Measurements from ENCODE around the gene WNT11.
"Not testable (repeated sequence)": the region's sequence is repeated elsewhere in the genome, so short reads cannot be mapped to it uniquely, and the experiment has no call there.

The WNT11 gene

DNA sequence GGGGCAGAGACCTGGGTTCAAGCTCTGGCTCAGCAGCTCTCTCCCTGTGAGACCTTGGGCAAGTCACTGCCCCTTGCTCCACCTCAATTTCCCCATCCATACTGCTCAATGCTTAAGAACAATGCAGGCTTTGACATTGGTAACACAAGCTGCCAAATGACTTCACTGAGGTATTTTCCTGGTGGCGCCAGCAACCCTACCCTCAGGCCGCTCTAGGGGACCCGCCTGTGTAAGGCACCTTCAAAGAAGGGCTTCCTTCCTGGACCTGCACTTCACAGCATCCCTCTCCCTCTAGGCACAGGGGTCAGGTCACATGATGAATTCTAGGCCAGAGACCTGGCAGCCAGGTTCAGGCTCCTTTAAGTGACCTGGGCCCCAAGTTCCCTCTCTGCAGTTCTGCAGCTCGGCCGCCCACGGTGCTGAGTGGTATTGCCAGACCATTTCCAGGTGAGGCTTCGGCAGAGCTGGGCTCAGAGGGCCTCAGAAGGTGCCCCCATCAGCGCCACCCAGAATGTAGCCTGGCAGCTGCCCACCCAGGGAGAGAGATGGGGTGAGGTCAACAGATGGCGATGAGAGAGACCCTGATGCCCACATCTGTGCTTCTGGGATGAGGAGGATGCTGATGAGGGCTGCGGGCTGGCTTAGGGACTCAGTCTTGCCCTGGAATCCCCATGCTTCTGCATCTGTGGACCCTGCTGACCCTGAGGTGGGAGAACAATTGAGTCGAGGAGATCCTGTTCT lies 4.5 kb downstream of the WNT11 start:
- no peak for DNase-seq (ENCODE audit: low read depth)

DNA sequence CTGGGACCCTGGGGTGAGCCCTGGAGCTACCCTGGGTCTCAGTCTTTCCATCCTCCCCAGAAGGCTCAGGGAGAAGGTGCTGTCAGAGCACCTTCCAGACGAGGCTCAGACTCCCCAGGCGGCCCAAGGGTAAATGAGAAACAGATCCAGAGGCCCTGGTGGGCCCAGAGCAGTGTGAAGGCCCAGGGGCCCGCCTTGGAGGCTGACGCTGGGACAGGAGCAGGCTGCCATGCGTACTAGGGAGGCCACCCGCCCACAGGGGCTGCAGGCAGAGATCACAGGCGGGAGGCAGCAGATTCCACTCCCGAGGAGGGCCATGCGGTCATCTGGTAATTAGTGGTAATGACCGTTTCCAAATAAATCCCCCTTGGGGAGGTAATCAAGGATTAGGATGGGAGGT lies 5.2 kb downstream of the WNT11 start:
- DNase-seq (ENCODE audit: low read depth): no peak

DNA sequence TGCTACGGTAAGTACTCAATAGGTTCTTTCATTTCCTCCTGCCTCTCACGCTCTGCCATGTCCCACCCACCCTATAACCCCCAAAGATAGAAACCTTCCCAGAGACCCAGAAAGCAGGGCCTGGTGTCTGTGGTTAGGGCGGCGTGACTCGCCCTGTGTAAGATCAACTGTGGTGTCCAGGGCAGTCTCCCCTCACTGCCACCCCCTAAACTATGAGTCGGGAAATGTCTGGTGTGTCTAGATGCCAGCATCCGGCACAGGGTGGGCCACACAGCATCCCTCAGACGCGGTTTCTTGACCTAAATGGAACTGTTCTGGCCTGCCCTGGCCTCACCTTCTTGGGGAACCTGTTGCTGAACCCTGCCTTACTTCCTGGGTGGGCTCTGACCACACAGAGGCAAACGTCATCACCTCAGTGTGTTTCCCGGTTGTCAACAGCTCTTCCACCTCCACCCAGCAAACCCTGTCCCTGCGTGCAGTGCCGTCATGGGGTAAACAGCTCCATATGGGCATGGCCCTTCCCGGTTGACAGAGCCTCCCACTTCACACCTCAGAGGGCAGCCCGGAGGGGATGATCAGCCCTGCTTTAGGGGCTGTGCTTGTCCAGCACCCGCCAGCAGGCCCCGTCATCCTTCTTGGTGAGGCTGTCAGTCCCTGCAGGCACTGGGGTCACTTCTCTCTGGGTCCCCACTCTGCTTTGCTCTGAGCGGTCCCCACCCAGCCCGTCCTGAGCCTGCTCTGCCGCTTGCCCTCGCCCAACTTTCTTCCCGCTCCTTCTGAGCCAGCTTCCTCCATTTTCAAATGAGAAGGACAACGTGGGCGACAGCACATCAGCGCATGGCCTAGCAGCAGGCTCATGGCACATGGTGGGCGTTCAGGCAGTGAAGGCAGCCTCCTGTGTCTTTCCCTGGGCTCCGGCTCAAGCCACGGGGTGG lies 6.0 kb downstream of the WNT11 start:
- no peak for DNase-seq (ENCODE audit: low read depth)

DNA sequence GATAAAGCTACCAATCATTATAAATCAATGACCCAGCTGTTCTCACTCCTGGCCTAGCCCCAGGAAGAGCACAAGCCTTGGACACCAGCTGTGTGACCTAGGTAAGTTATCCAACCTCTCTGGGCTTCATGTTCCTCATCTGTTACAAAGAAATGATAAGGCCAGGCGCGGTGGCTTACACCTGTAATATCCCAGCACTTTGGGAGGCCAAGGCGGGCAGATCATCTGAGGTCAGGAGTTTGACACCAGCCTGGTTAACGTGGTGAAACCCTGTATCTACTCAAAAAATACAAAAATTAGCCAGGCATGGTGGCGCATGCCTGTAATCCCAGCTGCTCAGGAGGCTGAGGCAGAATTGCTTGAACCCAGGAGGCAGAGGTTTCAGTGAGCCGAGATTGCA lies 7.6 kb downstream of the WNT11 start:
- DNase-seq (ENCODE audit: low read depth): not testable (repeated sequence)

DNA sequence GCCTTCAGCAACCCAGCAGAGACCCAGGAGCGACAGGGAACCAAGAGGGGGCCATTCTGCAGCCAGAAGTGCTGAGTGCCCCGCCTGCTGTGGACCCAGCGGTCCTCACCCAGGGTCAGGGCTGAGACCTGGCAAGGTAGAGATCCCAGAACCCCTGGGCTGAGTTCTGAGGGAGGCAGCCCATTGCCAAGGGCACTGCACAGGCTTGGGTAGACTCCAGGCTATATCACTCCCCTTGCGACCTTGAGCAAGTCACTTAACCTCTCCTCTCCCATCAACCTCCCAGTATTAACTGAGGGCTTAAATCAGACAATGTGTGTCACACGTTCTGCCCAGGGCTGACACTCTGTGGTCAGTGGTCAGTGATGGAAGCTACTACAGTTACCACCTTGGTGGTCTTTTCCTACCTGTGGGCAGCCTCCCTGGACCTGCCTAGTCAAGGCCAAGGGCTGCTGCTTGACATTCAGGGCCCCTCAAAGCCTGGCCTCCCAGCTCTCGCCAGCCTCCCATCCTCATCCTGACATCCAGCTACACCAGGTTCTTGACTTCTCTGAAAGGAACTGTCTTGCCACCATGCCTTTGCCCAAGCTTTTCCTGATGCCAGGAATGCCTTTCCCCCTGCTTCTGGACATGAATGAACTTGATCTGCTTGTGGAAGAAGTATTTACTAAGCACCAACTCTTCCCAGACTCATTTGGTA lies 8.2 kb downstream of the WNT11 start:
- no peak for DNase-seq (ENCODE audit: low read depth)

DNA sequence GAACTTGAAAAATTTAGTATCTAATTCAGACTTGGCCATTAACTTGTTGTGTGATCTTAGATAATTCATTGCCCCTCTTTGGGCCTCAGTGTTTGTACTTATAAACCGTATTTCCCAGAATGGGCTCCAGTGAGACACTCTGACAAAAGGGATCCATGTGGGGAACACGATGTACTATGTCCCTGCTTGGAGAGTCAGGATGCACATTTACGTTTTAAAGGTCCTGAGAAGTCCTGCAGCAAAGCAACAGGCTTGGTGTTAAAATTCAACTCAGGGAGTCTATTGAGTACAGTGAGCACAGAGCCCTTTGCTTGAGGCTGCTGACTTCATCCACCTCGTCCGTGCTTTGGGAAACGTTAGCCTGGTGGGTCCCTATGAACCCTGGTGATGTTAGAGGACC lies 9.0 kb downstream of the WNT11 start:
- no peak for DNase-seq (ENCODE audit: low read depth)

DNA sequence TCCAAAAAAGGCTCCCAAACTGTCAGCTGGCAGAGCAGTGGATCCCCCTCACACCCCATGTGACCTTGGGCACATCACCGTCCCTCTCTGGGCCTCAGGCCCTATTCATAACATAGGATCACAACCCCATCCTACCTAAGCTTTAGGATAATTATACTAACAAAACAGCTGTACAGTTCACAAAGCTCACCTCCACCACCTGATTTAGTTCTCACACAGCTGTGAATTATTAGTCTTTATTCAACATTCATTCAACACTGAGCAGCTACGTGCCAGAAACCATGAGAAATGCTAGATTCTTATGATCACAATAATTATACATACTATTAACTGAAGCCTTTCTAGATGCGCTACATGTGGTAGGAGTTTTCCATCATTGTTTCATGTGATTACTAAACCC lies 9.5 kb downstream of the WNT11 start:
- DNase-seq (ENCODE audit: low read depth): no peak

DNA sequence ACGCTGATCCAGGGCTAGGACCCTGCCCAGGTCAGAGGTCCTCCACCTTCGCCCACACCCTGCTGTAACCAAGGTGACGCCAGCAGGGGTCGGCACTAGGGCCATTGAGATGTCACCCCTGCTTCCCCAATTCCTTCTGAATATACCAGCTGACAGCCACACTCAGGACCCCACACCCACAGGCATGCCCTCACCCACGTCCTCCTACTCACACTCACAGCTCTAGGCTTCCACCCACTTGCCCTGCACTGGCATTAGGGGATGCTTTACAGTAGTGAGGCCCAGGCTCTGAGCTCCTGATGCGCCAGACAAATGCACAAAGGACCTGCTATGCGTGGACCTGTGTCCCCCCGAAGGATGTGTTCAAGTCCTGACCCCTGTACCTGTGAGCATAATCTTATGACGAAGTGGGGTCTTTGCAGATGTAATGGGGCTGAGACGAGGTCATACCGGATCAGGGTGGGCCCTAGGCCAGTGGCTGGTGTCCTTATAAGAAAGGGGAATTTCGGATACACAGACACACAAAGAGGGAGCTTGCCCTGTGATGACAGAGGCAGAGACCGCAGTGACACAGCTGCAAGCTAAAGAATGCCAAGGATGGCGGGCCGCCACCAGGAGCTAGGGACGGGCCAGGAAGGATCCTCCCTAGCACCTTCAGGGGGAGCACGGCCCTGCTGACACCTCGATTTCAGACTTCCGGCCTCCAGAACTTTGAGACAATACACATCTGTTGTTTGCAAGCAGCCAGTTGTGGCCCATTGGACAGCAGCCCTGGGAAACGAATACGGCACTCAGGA lies 11.2 kb downstream of the WNT11 start:
- DNase-seq (ENCODE audit: low read depth): peak; percentile 18

DNA sequence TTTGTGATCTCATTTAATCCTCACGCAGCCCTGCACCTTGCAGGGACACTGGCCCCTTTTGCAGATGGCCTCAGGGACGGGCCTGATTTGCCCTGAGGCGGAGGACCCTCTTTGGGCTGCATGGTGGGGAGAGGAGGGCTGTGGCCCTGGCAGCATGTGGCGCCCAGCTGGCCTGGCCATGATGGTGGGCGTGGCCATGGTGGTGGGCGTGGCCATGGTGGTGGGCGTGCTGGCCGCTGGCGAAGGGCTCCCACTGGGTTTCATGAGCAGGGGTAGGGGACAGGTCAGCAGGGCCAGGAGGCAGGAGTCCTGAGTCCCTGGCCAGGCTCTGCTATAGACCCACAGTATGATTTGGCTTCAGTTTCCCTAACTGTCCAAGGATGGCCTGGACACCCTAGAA lies 13.1 kb downstream of the WNT11 start:
- no peak for DNase-seq (ENCODE audit: low read depth)

DNA sequence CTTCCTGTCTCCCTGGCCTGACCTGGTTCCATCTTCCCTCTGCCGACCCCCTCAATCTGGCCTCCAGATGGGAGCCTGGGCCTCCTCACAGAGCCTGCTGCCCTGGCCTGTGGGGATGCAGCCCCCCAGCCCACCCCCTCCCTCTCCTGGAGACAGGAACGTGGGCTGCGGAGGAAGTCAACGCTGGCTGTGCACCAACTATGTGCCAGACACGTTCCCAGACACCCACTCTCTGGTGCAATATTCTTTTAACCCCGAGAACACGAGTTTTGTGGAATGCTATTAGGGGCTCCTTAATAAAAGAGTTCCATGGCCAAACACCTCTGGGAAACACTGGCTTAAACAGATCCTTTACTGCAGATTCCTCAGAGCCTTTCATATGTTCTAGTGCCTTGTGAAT lies 15.9 kb downstream of the WNT11 start:
- peak; percentile 65 for DNase-seq (ENCODE audit: low read depth)

DNA sequence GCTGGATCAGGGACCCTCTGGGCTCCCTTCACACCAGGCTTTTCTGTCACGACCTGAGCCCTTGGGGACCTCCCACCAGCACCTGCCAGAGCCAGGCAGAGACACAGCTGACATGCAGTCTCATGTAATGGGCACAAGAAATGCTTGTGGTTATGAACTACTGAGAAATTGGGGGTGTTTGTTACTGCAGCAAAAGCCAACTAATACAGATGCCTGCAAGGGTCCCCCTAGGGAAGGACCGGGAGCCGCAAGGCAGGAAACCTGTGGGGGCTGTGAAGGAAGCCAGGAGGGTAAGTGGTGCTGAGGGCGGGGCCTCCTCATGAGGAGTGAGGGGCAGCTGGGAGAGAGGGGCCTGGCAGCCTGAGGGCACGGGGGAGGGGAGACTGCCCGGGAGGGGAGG lies 16.6 kb downstream of the WNT11 start:
- DNase-seq (ENCODE audit: low read depth): no peak

DNA sequence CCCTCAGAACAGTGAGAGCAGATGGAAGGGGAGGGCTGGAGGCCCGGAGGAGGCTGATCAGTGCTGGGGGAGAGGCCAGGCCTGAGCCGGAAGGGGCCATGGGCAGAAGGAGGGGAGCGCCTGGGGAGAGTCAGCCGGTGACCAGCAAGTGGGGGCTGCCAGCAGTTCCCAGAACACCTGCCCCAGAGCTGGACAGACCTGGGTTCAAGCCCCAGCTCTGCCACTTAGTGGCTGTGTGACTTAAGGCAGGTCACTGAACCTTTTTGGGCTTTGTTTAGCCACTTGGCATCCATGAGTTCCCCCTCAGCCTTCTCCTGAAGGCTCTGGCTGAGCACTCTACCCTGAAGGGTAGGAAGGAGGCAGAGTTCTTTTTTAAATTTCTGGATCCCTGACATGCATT lies 17.4 kb downstream of the WNT11 start:
- DNase-seq (ENCODE audit: low read depth): no peak

DNA sequence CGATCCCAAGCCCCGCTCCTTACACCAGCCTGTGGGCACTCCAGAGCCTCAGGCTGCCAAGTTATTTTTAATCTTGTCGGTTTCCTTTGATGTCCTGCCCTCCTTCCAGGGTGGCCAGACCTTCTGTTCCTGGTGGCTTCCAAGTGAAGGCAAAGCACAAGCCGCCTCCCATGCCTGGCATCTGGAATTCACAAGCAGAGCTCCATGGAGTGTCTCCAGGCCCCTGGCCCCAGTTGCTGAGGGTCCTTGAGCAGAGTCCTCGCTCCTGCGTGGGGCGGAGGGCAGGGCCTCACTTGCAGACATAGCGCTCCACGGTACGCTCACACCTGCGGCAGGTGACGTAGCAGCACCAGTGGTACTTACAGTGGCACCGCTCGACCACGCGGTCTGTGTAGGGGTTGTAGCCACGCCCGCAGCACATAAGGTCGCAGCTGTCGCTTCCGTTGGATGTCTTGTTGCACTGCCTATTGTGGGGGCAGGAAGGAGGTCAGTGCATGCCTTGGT lies 19.5 kb downstream of the WNT11 start:
- DNase-seq (ENCODE audit: low read depth): no peak

DNA sequence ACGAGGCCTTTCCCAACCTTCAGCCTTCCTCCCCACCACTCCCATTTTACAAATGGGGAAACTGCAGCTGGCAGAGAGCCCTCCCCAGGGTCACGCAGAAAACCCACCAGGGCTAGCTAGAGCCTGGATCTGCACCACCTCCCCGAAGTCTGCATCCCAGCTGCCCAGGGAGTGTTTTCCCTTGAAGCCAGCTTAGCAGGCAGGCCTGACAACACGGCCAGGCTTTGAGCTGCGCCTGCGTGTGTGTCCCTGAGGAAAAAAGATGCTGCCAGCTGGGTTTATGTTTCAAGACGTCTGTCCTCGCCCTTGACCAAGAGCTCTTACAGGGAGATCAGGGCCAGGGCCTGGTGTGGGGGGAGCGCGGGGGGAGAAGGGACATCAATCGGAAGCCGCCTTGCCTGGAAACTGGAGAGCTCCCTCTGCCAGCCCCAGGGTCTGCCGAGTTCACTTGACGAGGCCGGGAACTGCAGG lies 20.3 kb downstream of the WNT11 start:
- no peak for DNase-seq (ENCODE audit: low read depth)

DNA sequence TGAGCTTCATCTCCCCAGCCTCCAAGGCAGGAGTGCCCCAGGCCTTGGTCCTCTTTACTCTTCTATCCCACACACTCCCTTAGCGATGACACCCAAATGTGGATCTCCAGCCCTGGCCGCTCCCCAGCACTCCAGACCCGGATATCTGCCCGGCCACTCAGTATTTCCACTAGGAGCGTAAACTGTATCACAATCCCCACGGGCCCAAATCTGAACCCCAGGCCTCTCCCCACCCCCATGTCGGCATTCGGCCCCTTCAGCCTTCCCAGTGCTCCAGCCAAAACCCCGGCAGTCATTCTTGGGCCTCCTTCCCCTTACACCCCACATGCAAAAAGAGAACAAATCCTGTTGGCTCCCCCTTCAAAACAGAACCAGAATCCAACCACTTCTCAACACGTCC lies 20.8 kb downstream of the WNT11 start:
- DNase-seq (ENCODE audit: low read depth): no peak

DNA sequence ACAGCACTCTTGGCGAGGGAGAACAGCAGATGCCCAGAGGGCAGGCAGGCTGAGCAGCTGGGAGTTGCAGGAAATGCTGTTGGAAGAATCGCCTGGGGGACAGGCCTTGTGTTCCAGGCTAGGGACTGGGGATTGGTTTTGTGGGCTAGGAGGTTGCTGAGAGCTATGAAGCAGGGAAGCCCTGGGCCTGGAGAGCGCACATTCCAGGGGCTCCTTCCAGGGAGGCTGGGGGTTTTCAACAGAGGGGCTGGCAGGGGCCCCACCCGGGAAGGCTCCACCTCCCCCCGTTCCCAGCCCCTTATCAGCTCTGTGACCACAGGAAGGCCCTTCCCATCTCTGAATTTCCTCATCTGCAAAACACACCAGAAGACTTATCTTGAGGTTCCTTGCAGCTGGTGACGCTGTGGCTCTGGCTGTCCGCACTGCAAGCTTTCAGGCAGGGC lies 21.7 kb downstream of the WNT11 start:
- peak; percentile 62 for DNase-seq (ENCODE audit: low read depth)

DNA sequence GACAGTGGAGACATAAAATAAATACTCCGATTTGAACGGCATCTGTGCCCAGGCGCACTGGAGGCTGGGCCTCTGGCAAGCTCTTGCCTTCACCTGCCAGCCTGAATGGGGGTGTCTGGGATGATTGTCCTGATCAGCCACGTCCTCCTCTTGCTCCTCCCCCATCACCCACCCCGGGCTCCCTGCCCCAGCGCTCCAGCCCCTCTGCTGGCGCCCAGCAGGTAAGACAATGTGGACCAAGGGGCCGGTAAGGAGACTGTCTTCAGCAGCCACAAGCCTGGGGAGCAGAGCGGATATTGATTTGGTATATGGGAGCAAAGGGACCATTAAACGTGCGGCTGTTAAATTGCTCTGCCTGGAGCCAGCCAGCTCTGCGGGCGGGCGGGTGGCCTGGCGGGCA lies 24.9 kb downstream of the WNT11 start:
- DNase-seq (ENCODE audit: low read depth): no peak

DNA sequence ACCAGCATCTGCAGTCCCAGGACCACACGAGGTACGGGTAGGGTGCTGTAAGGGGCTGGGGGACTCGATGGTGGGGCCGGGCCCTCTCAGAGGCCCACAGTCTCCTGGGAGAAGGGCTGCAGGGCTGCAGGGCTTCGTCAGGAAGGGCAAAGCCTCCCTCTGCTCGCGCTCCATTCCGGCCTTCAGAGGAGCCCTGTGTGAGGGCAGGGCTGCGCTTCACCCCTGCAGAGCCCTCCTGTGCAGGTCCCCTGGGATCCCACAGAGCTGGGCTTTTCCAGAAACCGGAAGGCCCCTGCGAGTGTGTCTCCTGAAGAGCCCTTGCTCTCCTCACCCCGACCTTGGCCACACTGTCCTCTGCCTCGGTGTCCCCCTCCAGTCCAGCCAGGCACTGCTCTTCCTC lies 27.2 kb downstream of the WNT11 start:
- DNase-seq (ENCODE audit: low read depth): no peak

DNA sequence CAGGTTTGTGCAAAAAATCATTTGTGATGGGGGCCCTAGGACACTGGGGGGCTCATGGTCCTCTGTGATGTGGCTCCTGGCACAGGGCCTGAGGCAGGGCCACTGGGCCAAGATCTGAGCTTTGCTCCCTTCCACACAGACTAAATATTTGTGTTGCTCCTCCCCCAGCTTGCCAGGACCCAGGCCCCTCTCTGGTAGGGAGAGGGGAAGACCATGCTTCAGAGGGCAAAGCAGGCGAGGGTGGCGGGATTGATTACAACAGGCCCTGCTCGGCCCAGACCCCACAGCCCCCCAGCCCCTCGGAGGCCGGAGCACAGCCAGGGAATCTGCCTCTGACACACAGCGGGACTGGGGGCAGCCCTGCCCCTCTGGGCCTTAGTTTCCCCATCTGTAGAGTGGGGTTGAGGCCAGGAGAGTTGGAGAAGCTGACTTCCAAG lies 29.0 kb downstream of the WNT11 start:
- no peak for DNase-seq (ENCODE audit: low read depth)

DNA sequence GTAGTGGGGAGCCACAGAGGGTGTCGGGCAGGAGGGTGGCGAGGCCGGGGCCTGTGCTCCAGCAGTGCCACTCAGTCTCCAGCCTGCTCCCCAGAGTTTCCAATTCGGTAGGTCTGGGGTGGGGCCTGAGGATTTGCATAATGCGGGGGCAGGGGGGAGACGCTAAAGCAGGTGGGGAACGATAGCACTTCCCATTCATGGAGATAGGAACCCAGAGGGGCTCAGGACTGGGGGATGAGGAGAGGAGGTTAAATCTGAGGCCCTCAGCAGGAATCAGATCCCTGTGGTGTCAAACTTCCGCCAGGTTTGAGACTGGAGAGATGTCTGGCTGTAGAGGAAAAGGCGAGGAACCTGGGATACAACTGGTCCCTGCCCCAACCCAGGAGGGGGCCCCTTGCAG lies 29.8 kb downstream of the WNT11 start:
- no peak for DNase-seq (ENCODE audit: low read depth)

DNA sequence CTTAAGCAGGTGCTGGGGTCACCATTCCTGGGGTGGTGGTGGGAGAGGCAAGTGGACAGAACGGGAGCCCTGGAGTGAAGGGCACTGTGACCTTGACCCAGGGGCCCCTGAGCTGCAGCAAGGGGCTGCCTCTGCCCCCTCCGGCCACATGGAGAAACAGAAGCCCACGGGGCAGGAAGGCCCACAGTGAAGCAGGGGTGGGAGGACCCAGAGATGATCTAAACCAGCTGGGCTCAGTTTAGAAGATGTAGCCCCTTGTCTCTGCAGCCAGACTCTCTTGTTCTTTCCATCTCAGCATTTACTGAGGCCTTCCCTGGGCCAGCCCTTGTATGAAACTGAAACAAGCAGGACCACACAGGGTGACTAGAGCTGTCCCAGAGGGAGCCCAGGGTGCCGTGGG lies 30.5 kb downstream of the WNT11 start:
- no peak for DNase-seq (ENCODE audit: low read depth)

DNA sequence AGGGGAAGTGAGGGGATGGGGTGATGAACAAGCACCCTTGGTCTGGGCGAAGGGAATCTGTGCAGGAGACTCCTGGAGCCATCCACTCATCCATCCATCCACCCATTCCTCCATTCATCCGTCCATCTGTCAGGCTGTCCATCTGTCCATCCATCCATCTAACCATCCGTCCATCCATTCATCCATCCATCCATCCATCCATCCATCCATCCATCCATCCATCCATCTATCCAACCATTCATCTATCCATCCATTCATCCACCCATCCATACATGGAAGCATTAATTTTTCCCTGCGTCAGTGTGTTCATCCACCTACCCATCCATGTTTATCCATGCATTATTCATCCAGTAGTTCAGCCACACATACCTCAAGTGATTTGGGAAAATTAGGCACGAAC lies 32.0 kb downstream of the WNT11 start:
- DNase-seq (ENCODE audit: low read depth): no peak
